Coronary artery (tissue), 2 donors: ENCODE measurements around the gene ADGRA1.

Experiments
- DNase-seq: peaks from one replicate; pipeline ENCODE4 v3.0.0-alpha.2; 2017; ENCODE audit warnings: low spot score
- H3K27ac ChIP-seq, 2 donors: fragments of 200-600 bp; sonication (generic); one replicate each; pipeline ENCODE4 v1.5.1; 2016 to 2019
- H3K4me3 ChIP-seq: fragments of 200-600 bp; sonication (generic); 2 replicates; pipeline ENCODE4 v1.5.1; 2016; ENCODE audit warnings: mild to moderate bottlenecking, moderate library complexity
- CTCF ChIP-seq: fragments of 200-600 bp; sonication (generic); IDR thresholded peaks from one replicate; pipeline ENCODE4 v1.5.1; 2019; ENCODE audit warnings: antibody characterized with exemption

The ADGRA1 gene

DNA sequence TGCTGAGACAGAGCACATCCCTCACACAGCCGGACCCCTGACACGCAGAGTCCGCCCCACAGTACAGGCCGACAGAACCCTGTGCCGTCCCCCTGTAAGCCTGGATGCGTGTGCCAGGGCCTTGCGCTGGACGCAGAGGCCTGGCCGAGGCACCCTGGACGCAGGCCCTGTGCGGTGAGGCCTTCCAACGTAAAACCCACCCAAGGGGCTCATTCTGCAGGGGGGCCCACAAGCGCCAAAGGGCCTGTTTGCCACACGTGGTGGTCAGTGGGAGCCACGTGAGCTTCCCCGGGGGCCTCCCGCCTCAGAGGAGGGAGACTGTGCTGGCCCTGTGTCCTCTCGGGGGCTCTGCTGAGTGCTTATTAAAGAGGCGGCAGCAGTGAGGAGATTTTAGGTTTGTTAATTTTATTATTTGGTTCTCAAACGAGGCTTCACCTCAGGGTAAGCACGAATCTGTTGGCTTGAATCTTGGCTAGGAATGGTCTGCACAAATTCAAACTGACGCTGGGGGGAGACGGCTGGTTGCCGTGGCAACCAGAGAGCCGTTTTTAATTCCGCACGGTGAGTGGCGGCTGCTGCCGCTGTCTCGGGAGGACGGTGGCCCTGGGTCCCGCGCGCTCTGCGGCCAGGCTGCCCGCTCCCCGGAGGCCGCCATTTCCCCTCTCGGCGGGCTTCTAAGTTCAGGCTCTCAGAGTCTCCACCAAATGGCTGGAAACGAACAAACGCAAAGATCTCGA is 4.9 kb upstream of the ADGRA1 start:
- no peak for TF ChIP-seq CTCF
- Histone ChIP-seq H3K27ac (no peak overlapping the region), H3K4me3 (no peak overlapping the region)
- DNase-seq: no peak

DNA sequence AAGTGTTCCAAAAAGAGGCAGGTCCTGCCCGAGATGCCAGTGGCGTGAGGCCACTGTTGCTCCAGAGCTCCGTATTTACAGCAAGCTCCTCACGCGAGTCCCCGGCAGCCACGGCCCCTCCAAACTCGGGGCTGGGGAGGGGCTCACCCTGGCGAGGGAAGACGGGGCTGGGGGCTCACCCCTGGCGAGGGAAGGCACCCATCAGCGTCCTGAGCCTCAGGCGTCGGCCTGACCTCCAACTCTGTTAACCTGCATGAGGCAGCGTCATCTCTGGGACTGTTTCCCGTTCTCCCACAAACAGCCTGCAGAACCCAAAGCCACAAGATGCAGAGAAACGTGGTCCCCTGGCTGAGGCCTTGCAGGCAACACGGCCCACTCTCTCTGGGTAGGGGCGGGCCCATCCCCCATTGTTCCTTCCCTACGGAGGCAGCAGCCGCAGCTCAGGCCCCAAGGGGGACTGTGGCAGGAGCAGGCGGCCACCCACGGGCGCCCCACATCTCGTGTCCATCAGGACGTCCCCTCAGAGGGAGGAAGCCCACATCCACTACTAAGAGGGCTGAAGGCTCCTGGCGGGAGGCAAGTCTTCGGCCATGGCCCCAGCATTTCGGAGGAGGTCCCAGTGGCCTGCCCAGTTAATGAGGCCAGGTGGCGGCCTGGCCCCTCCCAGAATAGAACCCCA is 4.2 kb upstream of the ADGRA1 start:
- no peak overlapping the region for H3K27ac ChIP-seq

DNA sequence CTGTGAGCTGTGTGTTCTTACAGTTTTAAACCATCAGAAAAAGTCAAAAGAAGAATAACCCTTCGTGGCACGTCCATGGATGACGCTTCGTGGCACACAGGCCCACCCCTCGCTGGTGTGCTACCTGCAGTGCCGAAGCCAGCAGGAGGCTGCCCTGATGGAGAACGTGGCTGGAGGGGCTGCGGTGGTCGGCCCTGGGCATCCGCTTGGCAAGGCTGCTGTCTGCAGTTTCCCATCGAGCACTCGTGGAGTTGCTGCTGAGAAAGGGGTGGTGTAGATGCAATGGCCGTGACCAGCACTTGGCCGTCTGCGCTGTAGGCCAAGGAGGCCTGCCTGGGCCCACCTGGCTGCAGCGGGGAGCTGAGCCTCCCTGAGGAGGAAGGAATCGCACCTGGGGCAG is 3.2 kb upstream of the ADGRA1 start:
- Histone ChIP-seq H3K4me3 (no peak overlapping the region), H3K27ac (no peak overlapping the region)
- TF ChIP-seq CTCF: no peak
- no peak for DNase-seq

More for the DNA sequence above, 4.2 kb upstream of the ADGRA1 start:
- TF ChIP-seq CTCF: no peak
- H3K4me3 ChIP-seq: no peak overlapping the region
- DNase-seq: no peak

DNA sequence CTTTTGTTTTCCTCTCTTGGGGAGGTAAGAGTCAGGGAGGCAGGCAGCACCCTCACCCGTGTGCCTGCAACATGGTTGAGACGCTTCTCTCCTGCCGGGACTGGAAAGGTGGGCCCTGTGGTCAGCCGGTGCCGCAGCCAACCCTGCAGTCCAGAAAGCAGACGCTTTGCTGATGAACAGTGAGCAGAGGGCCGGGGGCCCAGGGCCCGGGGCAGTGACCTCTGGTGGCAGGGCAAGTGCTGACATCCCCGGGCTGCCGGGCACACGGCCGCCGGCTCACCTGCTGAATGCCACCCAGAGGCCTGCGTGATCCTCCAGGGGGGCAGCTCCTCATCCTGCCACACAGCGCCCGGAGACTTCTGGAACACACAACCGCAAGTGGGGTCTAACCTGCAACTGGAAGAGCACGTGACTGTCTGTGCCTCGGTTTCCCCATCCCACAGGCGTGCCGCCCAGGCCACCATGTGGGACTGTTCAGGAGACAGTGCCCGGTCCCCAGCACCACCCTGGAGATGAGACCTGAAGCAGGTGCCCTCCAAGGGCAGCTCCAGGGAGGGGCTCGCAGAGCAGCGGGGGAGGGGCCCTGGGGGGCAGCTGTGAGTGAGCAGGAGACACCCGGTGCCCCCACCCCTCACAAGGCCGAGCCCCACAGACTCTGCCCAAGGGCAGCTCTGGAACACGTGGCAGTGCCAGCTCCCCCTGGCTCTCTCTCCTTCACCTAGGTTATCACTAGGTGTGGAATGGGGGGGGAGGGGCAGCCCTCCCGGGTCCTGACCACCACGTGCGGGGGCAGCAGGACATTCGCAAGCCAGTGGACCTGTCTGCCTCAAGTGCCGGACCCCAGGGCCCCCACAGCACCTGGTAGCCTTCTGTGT is 2.2 kb upstream of the ADGRA1 start:
- no peak overlapping the region for H3K27ac ChIP-seq
- no peak for DNase-seq
- no peak for TF ChIP-seq CTCF
- no peak overlapping the region for H3K4me3 ChIP-seq

DNA sequence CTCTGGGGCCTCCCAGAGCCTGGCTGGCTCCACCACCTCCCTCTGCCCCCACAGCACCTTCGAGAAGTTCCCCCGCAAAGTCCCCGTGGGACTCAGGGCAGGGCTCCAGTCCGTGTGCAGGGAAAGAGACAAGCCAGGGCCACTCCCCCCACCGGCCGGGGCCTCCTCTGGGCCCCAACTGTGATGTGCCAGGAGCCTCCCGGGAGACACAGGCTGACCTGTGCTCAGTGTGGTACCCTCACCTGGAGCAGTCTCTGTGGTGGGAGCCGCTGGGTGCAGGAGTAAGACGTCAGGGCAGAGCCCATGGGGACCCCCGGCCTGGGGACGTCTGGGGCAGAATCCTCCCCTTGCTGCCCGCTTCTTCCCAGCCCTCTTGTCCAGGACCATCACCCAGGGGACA is 1.5 kb upstream of the ADGRA1 start:
- TF ChIP-seq CTCF: no peak
- Histone ChIP-seq H3K27ac (no peak overlapping the region), H3K4me3 (no peak overlapping the region)
- no peak for DNase-seq

GRCh38 chr10:133087045-133087678 is 562 bp upstream of the ADGRA1 start:
- TF ChIP-seq CTCF: no peak
- H3K27ac ChIP-seq: no peak overlapping the region
- peak overlapping the region; percentile 61 for H3K4me3 ChIP-seq
- DNase-seq: no peak
